ENCODE data around the gene PHGDH. TPM values are rescaled to one million over a fixed set of nuclear protein-coding genes. Genes with fewer than 3 reads are reported as not detected.

Gene PHGDH
- total RNA-seq, 1 donor from 2014 or later = 60.8 TPM

DNA sequence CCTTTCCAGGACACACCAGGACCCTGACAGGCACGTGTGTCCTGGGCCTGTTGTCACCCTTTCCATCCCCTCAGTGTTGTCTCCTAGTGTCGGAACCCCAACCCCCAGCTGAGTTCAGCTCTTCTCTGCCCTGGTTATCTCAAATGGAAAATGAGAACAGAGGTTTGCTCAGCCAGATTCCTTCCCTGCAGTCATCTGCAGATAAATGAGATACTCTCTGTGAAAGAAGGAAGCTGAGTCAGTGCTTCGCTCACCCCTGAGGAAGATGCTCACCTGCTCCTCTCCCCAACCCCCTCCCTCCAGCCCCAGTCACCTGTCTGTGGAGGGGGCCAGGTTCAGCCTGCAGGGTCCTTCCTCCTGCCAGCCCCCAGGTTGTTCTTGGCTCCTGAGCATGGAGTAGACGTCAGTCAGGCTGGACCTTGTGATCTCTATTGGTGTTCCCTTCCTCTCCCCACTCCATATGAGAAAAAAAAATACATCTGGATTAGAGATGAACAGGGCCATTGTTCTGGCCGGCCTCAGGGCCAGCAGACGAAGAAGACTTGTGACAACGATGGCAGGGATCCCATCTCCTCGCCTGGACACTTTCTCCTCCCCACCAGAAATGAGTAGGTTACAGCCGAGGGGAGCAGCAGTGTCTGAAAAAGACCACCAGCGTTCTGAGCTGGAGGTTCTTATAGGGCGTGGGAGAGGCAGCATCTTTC is 20.9 kb downstream of the PHGDH start:
- Histone ChIP-seq H3K4me1 (no peaks in the 10 kb centered on the region), H3K9me3 (no peaks in the 10 kb centered on the region), H3K27me3 (ENCODE audit: low read depth) (no peaks in the 10 kb centered on the region), H3K36me3 (peaks cover 8% of the 10 kb centered on the region), H3K27ac (no peak overlapping the region), H3K4me3 (no peak overlapping the region)
- intact Hi-C loops (cut with DNase I) = no loop called here
- ATAC-seq (no peak), DNase-seq (no peak)
- TF ChIP-seq, protein P1, sequence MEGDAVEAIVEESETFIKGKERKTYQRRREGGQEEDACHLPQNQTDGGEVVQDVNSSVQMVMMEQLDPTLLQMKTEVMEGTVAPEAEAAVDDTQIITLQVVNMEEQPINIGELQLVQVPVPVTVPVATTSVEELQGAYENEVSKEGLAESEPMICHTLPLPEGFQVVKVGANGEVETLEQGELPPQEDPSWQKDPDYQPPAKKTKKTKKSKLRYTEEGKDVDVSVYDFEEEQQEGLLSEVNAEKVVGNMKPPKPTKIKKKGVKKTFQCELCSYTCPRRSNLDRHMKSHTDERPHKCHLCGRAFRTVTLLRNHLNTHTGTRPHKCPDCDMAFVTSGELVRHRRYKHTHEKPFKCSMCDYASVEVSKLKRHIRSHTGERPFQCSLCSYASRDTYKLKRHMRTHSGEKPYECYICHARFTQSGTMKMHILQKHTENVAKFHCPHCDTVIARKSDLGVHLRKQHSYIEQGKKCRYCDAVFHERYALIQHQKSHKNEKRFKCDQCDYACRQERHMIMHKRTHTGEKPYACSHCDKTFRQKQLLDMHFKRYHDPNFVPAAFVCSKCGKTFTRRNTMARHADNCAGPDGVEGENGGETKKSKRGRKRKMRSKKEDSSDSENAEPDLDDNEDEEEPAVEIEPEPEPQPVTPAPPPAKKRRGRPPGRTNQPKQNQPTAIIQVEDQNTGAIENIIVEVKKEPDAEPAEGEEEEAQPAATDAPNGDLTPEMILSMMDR (IDR thresholded peaks at IDR 0.05) = no peak

DNA sequence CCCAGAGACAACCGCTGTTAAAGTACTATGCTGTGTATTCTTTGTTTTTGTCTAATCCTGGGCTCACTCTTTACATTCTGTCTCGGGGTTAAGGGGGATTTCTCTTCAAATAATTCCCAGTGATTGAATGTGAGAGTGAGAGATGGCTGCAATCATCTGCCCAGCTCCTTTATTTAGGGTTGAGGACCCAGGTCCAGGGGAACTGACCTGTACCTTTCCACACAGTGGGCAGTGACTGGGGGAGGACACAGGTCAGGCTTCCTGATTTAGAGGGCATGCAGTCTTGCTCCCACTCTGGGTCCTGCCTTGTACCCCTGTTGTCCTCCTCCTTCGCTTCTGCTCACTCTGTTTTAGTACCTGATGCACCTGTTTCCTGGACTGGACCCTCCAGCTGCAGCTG is 22.0 kb downstream of the PHGDH start:
- H3K4me1 ChIP-seq = no peaks in the 10 kb centered on the region
- no peak overlapping the region for H3K27ac ChIP-seq
- ATAC-seq (no peak), DNase-seq (no peak)
- no peak overlapping the region for H3K4me3 ChIP-seq
- no peaks in the 10 kb centered on the region for H3K9me3 ChIP-seq
- TF ChIP-seq, protein P1 (IDR thresholded peaks at IDR 0.05) = no peak
- H3K27me3 ChIP-seq (ENCODE audit: low read depth) = no peaks in the 10 kb centered on the region
- intact Hi-C loops (cut with DNase I) = no loop called here
- H3K36me3 ChIP-seq = peaks cover 8% of the 10 kb centered on the region

DNA sequence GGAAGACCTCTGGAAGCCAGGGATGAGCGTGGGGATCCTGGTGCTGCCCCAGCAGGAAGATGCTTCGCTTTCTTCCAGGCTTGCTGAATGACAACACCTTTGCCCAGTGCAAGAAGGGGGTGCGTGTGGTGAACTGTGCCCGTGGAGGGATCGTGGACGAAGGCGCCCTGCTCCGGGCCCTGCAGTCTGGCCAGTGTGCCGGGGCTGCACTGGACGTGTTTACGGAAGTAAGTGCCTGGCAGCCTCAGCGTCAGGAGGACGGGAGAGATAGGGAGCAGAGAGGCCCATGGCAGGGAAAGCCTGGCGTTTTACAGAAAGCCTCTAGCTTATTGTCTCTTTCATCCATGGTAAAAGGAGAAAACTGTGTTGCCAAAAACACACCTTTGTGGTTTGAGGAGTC is 23.5 kb downstream of the PHGDH start:
- Histone ChIP-seq H3K4me1 (no peaks in the 10 kb centered on the region), H3K4me3 (no peak overlapping the region), H3K27ac (no peak overlapping the region), H3K27me3 (ENCODE audit: low read depth) (no peaks in the 10 kb centered on the region), H3K36me3 (peaks cover 3% of the 10 kb centered on the region), H3K9me3 (no peaks in the 10 kb centered on the region)
- TF ChIP-seq, protein P1 (IDR thresholded peaks at IDR 0.05) = no peak
- no peak for ATAC-seq
- no peak for DNase-seq
- intact Hi-C loops (cut with DNase I) = no loop called here

DNA sequence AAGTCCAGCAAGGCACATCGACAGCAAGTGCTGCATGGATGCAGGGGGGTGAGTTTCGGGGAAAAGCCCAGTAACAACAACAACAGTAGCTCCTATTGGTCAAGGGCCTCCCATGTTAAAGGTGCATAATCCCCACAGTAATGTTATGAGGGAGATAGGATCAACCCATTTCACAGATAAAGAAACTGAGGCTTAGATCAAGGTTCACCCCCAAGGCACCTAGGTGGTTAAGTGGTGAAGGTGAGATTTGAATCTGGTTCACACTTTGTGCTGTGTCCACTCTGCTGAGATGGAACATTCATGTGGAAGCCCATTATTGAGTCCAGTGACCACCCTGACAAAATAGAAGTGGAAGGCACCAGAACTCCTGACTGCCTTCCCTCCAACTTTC is 24.9 kb downstream of the PHGDH start:
- Histone ChIP-seq H3K4me3 (no peak overlapping the region), H3K4me1 (no peaks in the 10 kb centered on the region), H3K36me3 (peaks cover 3% of the 10 kb centered on the region), H3K27ac (no peak overlapping the region), H3K27me3 (ENCODE audit: low read depth) (no peaks in the 10 kb centered on the region), H3K9me3 (no peaks in the 10 kb centered on the region)
- no peak for DNase-seq
- TF ChIP-seq, protein P1 (IDR thresholded peaks at IDR 0.05) = no peak
- intact Hi-C loops (cut with DNase I) = no loop called here
- no peak for ATAC-seq

DNA sequence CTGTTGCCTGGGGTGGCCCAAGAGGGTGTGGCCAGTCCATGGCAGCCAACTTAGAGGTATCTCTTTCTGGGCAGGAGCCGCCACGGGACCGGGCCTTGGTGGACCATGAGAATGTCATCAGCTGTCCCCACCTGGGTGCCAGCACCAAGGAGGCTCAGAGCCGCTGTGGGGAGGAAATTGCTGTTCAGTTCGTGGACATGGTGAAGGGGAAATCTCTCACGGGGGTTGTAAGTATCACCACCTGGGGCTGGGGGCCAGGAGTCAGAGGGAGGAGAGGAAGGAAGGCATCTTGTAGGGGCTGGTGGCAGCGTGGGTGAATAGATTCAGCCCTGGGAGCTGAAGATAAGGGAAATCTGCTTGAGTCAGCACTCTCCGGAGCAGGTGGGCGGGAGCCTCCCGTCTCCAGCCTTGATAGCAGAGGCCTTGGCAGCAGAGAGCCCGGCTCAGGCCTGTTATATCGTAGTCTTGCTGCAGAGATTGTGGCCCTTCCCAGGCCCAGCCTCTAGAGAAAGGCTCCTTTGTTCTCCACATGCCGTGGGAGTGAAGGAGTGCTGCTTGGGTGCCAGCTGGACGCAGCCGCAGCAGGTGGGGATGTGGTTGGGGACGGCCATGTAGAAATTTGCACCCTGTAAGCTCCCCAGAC is 25.4 kb downstream of the PHGDH start:
- intact Hi-C loops (cut with DNase I) = no loop called here
- DNase-seq = no peak
- Histone ChIP-seq H3K4me3 (no peak overlapping the region), H3K27ac (no peak overlapping the region), H3K36me3 (peaks cover 3% of the 10 kb centered on the region), H3K9me3 (no peaks in the 10 kb centered on the region), H3K4me1 (no peaks in the 10 kb centered on the region), H3K27me3 (ENCODE audit: low read depth) (no peaks in the 10 kb centered on the region)
- ATAC-seq = no peak
- TF ChIP-seq, protein P1 (IDR thresholded peaks at IDR 0.05) = no peak
